GM18502 (cell line): Measurements from ENCODE around the gene CYP24A1.
"Not testable (repeated sequence)": the region's sequence is repeated elsewhere in the genome, so short reads cannot be mapped to it uniquely, and the experiment has no call there.

Experiments
- ATAC-seq: cut with Tn5 transposase; IDR thresholded peaks from one replicate; pipeline ENCODE4 v1.9.1; 2021; ENCODE audit warnings: mild to moderate bottlenecking; ENCODE audit not compliant: unreplicated experiment, poor library complexity

CYP24A1 gene

DNA sequence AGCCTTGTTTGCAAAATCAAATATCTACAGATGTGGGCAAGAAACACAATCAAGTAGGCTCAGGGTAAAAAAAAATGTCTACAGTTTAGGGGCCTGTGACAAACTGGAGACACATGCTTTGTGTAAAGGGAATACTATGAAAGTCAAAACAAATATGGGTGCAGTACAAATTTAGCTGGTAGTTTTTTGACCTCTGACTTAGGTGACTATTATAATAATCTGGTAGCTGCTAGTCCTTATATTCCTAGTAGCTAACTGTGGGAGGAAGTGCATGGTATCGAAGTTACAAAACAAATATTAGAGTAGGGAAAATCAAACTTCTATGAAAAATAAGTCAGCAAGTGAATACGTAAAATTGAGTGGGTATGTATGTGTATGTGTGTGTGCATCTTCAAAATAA lies 35.4 kb downstream of the CYP24A1 start:
- no peak for ATAC-seq

GRCh38 chr20:54137115-54137514 lies 36.7 kb downstream of the CYP24A1 start:
- ATAC-seq: no peak

GRCh38 chr20:54134445-54135220 lies 39.2 kb downstream of the CYP24A1 start:
- no peak for ATAC-seq

- ATAC-seq: no peak
Measured at GRCh38 chr20:54133434-54134427, 40.1 kb downstream of the CYP24A1 start.

- ATAC-seq: no peak
Measured at GRCh38 chr20:54132612-54133433, 41.0 kb downstream of the CYP24A1 start.

- ATAC-seq: no peak
Measured at GRCh38 chr20:54131675-54132611, 41.8 kb downstream of the CYP24A1 start.

- not testable (repeated sequence) for ATAC-seq
Measured at GRCh38 chr20:54131125-54131524, 42.7 kb downstream of the CYP24A1 start.

DNA sequence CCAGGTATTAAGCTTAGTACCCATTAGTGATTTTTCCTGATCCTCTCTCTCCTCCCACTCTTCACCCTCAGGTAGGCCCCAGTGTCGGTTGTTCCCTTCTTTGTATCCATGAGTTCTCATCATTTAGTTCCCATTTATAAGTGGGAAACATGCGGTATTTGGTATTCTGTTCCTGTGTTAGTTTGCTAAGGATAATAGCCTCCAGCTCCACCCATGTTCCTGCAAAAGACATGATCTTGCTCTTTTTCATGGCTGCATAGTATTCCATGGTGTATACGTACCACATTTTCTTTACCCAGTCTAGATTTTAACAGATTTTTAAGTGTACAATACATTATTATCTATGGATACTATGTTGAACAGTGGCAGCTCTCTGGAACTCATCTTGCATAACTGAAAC lies 44.4 kb downstream of the CYP24A1 start:
- ATAC-seq: no peak

GRCh38 chr20:54127855-54128574 lies 45.8 kb downstream of the CYP24A1 start:
- no peak for ATAC-seq

DNA sequence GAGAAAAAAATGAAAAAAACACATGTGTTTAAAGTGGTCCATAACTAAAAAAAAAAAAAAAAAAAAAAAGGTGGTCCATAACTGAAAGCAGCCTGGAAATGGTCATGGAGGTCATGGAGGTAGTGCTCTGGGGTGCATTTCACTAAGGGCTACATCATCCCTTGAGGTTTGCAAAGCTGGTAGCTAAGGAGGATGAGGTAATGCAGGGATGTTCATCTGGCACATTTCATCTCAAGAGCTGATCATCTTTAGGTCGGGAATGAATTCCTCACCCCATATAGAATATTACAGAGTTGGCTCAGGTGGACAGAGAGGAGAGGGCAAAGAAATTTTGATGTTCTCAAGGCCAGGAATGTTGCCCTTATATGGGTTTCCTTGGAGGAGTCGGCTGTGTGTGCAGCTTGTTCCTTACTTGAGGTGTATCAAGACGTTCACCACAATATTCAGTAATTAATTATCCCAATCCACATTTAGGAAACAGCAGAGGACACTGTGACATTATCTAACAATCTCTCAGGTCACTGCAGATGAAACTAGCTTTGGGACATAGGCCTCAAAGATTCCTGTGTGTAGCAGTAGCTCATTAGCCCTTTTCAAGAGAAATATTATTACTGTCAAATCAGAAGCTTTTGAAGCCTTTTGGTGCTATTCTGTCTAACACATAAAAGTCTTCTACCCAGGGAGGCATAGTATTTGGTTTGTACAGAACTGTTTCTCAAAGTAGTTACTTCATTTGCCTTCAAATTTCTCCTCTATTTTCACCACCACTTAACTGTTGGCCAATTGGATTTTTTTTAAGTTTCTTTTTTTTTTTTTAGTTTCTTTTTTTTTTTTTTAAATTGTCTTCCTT lies 46.8 kb downstream of the CYP24A1 start:
- no peak for ATAC-seq

- ATAC-seq: not testable (repeated sequence)
Measured at GRCh38 chr20:54126328-54126727, 47.5 kb downstream of the CYP24A1 start.

DNA sequence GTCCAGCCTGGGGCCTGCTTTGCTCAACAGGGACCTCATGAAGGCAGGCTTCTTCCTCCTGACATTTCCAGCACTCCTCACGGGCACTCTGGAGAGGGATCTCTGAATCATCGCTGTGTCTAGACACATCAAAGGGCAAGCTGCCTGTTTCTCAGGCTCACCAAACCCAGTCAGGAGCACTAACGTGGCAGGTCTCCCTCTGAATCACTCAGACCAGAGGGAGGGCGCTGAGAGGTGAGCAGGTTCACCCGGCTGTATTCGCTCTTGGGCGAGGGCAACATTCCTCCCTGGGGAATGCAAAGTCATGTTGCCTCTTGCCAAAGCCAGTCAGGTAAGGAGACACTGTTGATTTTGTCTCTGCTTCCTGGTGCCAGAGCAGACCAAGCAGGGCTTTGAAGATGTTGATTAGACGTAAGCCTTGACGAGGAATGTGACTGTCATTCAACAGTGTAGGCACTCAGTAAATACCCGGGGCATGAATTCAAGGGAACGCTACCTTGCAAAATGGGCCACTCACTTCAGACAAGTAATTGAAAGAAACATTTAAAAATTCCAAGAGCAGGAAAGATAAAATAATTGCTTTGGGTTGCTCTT lies 50.1 kb downstream of the CYP24A1 start:
- ATAC-seq: no peak

DNA sequence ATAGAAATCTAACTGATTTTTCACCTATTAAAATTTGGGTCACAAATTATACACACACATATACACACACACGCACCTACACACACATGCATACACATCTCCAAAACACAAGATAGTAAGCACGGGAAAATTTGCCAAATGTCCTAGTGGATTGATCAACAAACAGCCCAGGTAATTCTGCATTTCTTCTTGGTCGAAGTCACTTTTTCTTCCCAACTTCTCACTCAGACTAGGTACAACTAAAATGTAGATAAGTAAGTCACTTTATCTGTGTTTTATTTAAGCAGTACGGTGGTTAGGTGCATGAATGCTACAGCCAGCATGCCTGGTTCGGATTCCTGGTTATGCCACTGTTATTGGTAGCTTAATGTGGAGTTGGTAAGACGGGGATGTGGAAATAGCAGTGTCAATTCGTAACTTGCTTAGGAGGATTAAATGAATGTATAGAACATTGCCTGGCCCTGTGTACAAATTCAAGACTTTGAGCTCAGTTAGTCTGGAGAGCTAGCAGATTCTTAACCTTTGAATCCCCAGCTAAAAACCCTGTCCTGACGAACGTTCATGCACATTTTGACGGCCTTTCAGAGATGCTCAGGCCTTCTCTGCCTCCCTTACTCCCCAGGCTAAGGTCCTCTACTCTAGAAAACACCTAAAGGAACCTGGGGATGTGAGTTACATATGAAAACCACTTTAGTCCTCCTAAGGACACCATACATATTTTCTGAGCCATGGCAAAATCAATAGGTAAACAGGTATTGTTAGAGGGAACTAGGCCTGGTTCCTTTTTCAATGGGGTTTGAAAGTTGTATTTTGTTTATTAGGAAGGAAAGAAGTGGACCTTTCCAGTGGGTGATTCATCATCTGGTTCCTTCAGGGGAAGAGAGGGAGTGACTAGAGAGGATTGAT lies 50.9 kb downstream of the CYP24A1 start:
- ATAC-seq: no peak

DNA sequence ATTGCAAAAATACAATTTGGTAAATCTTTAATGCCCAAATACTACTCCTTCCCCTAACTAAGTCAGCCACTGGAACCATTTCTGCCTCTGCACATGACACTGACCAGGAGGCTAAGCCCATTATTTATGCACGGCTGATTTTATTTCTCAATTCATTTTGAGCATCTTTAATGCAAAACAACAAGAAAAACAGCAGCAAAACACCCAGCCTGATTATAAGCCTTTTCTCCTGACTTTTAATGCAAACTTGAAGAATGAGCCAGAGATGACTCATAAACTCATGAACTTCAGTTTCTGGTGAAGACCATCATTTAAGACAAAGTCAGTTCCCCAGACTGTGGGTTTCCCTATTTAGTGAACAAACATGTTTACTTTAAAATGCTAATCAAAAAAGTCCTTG lies 51.6 kb downstream of the CYP24A1 start:
- ATAC-seq: no peak

GRCh38 chr20:54119744-54120143 lies 54.0 kb downstream of the CYP24A1 start:
- no peak for ATAC-seq

- no peak for ATAC-seq
Measured at GRCh38 chr20:54118220-54119001, 55.4 kb downstream of the CYP24A1 start.
